ENCODE measurements around the gene GRM8. TPM values are rescaled to one million over a fixed set of nuclear protein-coding genes. Genes with fewer than 3 reads are reported as not detected.
"Not testable (repeated sequence)": the region's sequence is repeated elsewhere in the genome, so short reads cannot be mapped to it uniquely, and the experiment has no call there.

Gene GRM8
- total and polyA plus RNA-seq, 2 donors, result 0.48 to 2.1 TPM

- H3K4me3 ChIP-seq (ENCODE audit: low read depth, low read length); DNase-seq (ENCODE audit: extremely low spot score); H3K36me3 ChIP-seq (ENCODE audit: insufficient read depth); H3K27ac ChIP-seq (ENCODE audit: low read depth); H3K4me1 ChIP-seq (ENCODE audit: insufficient read depth): not testable (repeated sequence)
- 60% methylated on average over 2 of the region's 2 CpGs for WGBS
These were observed 370.8 kb downstream of the GRM8 start for GRCh38 chr7:126881908-126882307.

- WGBS, result 83% methylated on average over 4 of the region's 4 CpGs
- no peaks in the 10 kb centered on the region for H3K36me3 ChIP-seq (ENCODE audit: insufficient read depth)
- H3K4me1 ChIP-seq (ENCODE audit: insufficient read depth), result no peaks in the 10 kb centered on the region
- H3K27ac ChIP-seq (ENCODE audit: low read depth), result no peak overlapping the region
- no peak overlapping the region for H3K4me3 ChIP-seq (ENCODE audit: low read depth, low read length)
- DNase-seq (ENCODE audit: extremely low spot score), result no peak
These were observed 371.4 kb downstream of the GRM8 start for GRCh38 chr7:126881315-126881714.

GRCh38 chr7:126876536-126876935 is 376.2 kb downstream of the GRM8 start:
- not testable (repeated sequence) for H3K4me1 ChIP-seq (ENCODE audit: insufficient read depth); DNase-seq (ENCODE audit: extremely low spot score); H3K4me3 ChIP-seq (ENCODE audit: low read depth, low read length); H3K27ac ChIP-seq (ENCODE audit: low read depth); H3K36me3 ChIP-seq (ENCODE audit: insufficient read depth)
- 29% methylated on average over 3 of the region's 3 CpGs for WGBS

GRCh38 chr7:126856691-126857291 is 395.9 kb downstream of the GRM8 start:
- 57% methylated on average over 2 of the region's 2 CpGs for WGBS
- H3K4me3 ChIP-seq (ENCODE audit: low read depth, low read length), result no peak overlapping the region

DNA sequence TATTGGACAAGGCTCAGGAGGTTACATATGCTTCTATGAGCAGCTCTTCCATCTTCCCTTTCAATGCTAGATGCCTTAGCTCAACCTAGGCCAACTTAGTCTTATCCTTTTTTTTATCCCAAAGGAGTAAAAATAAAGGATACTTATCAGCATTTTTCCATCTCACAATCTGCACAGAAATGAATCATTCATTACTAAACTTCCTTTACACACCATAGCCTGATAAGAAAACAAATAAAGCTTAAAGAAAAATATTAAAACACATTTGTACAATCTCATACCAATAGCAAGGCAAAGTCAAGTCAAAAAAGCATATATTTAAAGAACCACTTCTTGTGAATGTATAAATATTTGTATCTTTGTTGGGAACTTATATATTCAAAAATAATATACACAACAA is 407.4 kb downstream of the GRM8 start:
- no peak overlapping the region for H3K27ac ChIP-seq (ENCODE audit: low read depth)
- no peak for DNase-seq (ENCODE audit: extremely low spot score)
- H3K4me3 ChIP-seq (ENCODE audit: low read depth, low read length), result no peak overlapping the region
- no peaks in the 10 kb centered on the region for H3K4me1 ChIP-seq (ENCODE audit: insufficient read depth)
- no peaks in the 10 kb centered on the region for H3K36me3 ChIP-seq (ENCODE audit: insufficient read depth)

More at GRCh38 chr7:126856691-126857291, 395.9 kb downstream of the GRM8 start:
- no peak for DNase-seq (ENCODE audit: extremely low spot score)
- H3K4me1 ChIP-seq (ENCODE audit: insufficient read depth), result no peaks in the 10 kb centered on the region
- no peaks in the 10 kb centered on the region for H3K36me3 ChIP-seq (ENCODE audit: insufficient read depth)
- no peak overlapping the region for H3K27ac ChIP-seq (ENCODE audit: low read depth)

DNA sequence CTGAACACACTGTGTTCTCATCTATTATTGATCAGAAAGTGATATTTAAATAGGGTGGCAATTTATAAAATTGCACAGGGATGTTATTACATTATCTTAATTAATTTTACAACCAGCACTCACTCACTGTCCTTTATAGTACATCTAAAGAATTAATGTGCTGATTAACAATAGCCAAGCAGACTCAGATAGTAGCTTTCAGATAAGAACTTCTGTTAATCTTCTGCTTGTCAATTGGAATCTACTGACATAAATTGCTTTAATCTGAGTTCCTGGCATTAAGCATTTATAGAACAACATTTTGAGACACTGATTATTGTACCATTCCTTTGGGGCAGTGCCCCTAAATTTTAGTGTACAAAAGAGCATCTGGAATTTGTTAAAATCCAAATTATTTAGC is 408.9 kb downstream of the GRM8 start:
- Histone ChIP-seq H3K4me3 (ENCODE audit: low read depth, low read length) (no peak overlapping the region), H3K27ac (ENCODE audit: low read depth) (no peak overlapping the region), H3K4me1 (ENCODE audit: insufficient read depth) (no peaks in the 10 kb centered on the region), H3K36me3 (ENCODE audit: insufficient read depth) (no peaks in the 10 kb centered on the region)
- DNase-seq (ENCODE audit: extremely low spot score), result no peak

DNA sequence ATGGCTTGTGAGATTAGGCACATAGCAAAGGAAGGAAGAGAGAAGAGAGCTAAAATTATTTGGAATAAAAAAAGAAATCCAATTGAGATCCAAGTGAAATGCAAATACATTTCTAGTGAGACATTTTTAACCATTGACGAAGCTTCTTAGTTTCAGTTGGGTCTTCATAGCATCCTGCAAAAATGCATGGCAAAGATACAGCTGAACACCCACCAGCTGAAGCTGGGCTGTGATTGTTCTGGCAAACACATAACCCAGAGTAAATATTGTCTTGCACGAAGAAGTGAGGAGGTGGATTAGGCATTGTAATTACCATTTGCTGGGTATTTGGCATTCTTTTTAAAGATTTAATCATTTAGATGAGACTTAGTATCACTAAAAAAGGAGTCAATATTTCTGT is 409.4 kb downstream of the GRM8 start:
- WGBS, result 46% methylated on average over 2 of the region's 2 CpGs

GRCh38 chr7:126842451-126842850 is 410.3 kb downstream of the GRM8 start:
- H3K27ac ChIP-seq (ENCODE audit: low read depth), result no peak overlapping the region
- WGBS, result 89% methylated on average over 1 of the region's 1 CpG
- H3K4me1 ChIP-seq (ENCODE audit: insufficient read depth), result no peaks in the 10 kb centered on the region
- H3K4me3 ChIP-seq (ENCODE audit: low read depth, low read length), result no peak overlapping the region
- DNase-seq (ENCODE audit: extremely low spot score), result no peak
- no peaks in the 10 kb centered on the region for H3K36me3 ChIP-seq (ENCODE audit: insufficient read depth)

More for the DNA sequence above, 409.4 kb downstream of the GRM8 start:
- Histone ChIP-seq H3K4me3 (ENCODE audit: low read depth, low read length) (no peak overlapping the region), H3K4me1 (ENCODE audit: insufficient read depth) (no peaks in the 10 kb centered on the region), H3K27ac (ENCODE audit: low read depth) (no peak overlapping the region), H3K36me3 (ENCODE audit: insufficient read depth) (no peaks in the 10 kb centered on the region)
- no peak for DNase-seq (ENCODE audit: extremely low spot score)

- DNase-seq (ENCODE audit: extremely low spot score), result no peak
- no peak overlapping the region for H3K4me3 ChIP-seq (ENCODE audit: low read depth, low read length)
- H3K4me1 ChIP-seq (ENCODE audit: insufficient read depth), result no peaks in the 10 kb centered on the region
- H3K27ac ChIP-seq (ENCODE audit: low read depth), result no peak overlapping the region
- no peaks in the 10 kb centered on the region for H3K36me3 ChIP-seq (ENCODE audit: insufficient read depth)
These were observed 411.9 kb downstream of the GRM8 start for GRCh38 chr7:126840869-126841268.

GRCh38 chr7:126839624-126840023 is 413.1 kb downstream of the GRM8 start:
- 94% methylated on average over 1 of the region's 1 CpG for WGBS
- no peak overlapping the region for H3K27ac ChIP-seq (ENCODE audit: low read depth)
- H3K36me3 ChIP-seq (ENCODE audit: insufficient read depth), result no peaks in the 10 kb centered on the region
- H3K4me3 ChIP-seq (ENCODE audit: low read depth, low read length), result no peak overlapping the region
- H3K4me1 ChIP-seq (ENCODE audit: insufficient read depth), result no peaks in the 10 kb centered on the region
- DNase-seq (ENCODE audit: extremely low spot score), result no peak

DNA sequence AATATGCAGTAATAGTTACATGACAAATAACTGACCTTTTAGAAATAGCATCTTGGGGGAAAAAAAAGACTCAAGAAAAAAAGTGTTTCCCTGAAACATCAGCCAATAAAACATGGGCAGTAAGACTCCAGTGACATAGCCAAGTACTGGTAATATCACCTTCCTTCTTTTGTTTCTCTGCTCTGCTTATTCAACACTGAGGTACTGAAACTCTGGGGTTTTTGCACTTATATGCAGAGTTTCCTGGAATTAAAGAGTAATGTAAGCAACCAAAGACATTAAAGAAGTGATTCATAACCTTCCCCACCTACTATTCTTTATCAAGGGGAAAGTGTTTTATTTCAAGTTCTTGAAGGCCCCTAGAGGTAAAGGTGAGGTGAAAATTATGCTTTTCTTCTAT is 414.5 kb downstream of the GRM8 start:
- no peak overlapping the region for H3K27ac ChIP-seq (ENCODE audit: low read depth)
- DNase-seq (ENCODE audit: extremely low spot score), result no peak
- H3K4me3 ChIP-seq (ENCODE audit: low read depth, low read length), result no peak overlapping the region
- no peaks in the 10 kb centered on the region for H3K4me1 ChIP-seq (ENCODE audit: insufficient read depth)
- H3K36me3 ChIP-seq (ENCODE audit: insufficient read depth), result no peaks in the 10 kb centered on the region

DNA sequence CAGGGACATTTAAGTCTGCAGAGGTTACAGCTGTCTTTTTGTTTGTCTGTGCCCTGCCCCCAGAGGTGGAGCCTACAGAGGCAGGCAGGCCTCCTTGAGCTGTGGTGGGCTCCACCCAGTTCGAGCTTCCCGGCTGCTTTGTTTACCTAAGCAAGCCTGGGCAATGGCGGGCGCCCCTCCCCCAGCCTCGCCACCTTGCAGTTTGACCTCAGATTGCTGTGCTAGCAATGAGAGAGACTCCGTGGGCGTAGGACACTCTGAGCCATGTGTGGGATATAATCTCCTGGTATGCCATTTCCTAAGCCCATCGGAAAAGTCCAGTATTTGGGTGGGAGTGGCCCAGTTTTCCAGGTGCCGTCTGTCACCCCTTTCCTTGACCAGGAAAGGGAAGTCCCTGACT is 421.5 kb downstream of the GRM8 start:
- not testable (repeated sequence) for H3K4me1 ChIP-seq (ENCODE audit: insufficient read depth); H3K27ac ChIP-seq (ENCODE audit: low read depth); H3K36me3 ChIP-seq (ENCODE audit: insufficient read depth); DNase-seq (ENCODE audit: extremely low spot score); H3K4me3 ChIP-seq (ENCODE audit: low read depth, low read length)
- 82% methylated on average over 7 of the region's 9 CpGs for WGBS

GRCh38 chr7:126820925-126821324 is 431.8 kb downstream of the GRM8 start:
- no peak for DNase-seq (ENCODE audit: extremely low spot score)
- 96% methylated on average over 3 of the region's 3 CpGs for WGBS
- Histone ChIP-seq H3K36me3 (ENCODE audit: insufficient read depth) (no peaks in the 10 kb centered on the region), H3K27ac (ENCODE audit: low read depth) (no peak overlapping the region), H3K4me3 (ENCODE audit: low read depth, low read length) (no peak overlapping the region), H3K4me1 (ENCODE audit: insufficient read depth) (no peaks in the 10 kb centered on the region)

GRCh38 chr7:126819197-126819484 is 433.6 kb downstream of the GRM8 start:
- WGBS, result 85% methylated on average over 5 of the region's 5 CpGs
- Histone ChIP-seq H3K4me3 (ENCODE audit: low read depth, low read length) (no peak overlapping the region), H3K4me1 (ENCODE audit: insufficient read depth) (no peaks in the 10 kb centered on the region), H3K36me3 (ENCODE audit: insufficient read depth) (no peaks in the 10 kb centered on the region), H3K27ac (ENCODE audit: low read depth) (no peak overlapping the region)
- DNase-seq (ENCODE audit: extremely low spot score), result no peak

All from urinary bladder (tissue), 4 donors.